GM18499 (cell line): ENCODE results near the gene FRMD1.

Experiments used
- ATAC-seq: cut with Tn5 transposase; IDR thresholded peaks from one replicate; pipeline ENCODE4 v1.9.1; 2021; ENCODE audit warnings: moderate number of reproducible peaks; ENCODE audit not compliant: insufficient read depth, unreplicated experiment

Gene FRMD1

GRCh38 chr6:168113226-168113625 is 34.2 kb upstream of the FRMD1 start:
- ATAC-seq = no peak

DNA sequence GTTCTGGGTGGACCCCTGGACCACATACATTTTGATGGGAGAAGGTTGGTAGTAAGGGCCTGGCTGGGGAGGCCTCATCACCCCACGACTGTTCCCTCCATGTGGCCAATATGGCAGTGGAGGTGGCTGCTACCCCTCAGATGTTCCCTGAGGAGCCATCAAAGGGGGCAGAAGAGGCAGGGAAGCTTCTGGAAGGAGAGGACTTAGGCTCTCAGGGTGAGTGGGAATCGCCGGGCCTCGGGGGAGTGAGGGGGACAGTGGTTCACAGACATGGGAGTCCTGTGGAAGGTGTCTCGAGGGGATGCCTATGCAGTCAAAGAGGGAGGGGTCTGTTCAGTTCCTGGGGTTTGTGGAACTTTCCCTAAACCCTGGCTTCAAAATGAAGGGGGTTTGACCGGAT is 32.9 kb upstream of the FRMD1 start:
- ATAC-seq = no peak

DNA sequence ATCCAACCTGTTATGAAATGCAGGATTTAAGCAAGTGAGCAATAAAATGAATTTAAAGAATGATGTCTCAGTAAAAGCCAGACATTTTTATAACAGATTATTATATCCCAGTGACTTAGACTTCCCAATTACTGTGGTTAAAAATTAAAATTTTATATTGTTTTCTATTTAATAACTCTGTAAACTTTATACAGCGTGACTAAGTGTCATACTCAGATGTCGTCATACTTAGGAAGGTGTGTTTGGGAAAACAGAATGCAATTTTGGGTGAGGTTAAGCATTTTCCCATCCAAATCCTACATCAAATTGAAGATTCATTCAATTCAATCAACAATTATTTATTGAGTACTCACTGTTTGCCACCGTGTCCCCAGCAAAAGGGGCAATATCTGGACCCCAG is 31.4 kb upstream of the FRMD1 start:
- ATAC-seq = no peak

DNA sequence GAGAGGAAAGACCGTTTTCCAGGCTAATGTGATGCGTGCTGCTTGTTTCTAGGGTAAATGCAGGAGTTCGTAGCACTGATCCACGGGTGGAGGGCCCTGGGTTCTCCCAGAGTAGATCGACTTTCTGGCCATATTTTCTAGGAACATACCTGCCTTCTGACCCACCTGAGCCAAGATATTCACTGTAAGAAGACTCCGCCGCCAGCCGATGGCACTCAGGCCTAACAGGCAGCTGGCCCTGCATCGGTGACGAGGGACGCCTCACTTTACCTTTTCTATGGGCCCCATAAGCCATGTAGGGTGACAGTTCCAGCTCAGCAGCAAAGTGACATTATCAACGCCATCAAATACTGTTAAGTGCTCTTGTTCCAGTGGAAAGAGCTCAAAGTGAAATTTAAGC is 30.2 kb upstream of the FRMD1 start:
- ATAC-seq = no peak

- ATAC-seq = no peak
These were observed 28.4 kb upstream of the FRMD1 start for GRCh38 chr6:168107191-168107983.

DNA sequence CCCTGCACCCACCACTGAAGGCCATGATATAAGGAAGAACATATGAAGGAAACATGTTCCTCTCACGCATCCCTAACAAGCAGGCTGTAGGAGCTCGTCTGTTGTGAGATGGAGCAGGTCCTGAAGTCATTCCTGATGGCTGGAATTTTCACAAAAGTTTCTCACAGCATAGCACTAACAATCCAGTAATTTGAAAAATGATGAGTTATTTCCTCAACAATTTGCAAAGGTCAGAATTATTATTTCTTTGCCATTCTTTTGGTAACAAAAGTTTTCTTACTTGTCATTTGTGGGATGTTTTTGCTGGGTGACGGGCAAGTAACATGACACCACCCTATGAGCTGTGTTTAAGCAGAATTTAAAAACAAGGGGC is 27.6 kb upstream of the FRMD1 start:
- no peak for ATAC-seq

GRCh38 chr6:168105813-168106632 is 27.0 kb upstream of the FRMD1 start:
- ATAC-seq = no peak

- ATAC-seq = no peak
These were observed 25.6 kb upstream of the FRMD1 start for GRCh38 chr6:168104636-168105035.

DNA sequence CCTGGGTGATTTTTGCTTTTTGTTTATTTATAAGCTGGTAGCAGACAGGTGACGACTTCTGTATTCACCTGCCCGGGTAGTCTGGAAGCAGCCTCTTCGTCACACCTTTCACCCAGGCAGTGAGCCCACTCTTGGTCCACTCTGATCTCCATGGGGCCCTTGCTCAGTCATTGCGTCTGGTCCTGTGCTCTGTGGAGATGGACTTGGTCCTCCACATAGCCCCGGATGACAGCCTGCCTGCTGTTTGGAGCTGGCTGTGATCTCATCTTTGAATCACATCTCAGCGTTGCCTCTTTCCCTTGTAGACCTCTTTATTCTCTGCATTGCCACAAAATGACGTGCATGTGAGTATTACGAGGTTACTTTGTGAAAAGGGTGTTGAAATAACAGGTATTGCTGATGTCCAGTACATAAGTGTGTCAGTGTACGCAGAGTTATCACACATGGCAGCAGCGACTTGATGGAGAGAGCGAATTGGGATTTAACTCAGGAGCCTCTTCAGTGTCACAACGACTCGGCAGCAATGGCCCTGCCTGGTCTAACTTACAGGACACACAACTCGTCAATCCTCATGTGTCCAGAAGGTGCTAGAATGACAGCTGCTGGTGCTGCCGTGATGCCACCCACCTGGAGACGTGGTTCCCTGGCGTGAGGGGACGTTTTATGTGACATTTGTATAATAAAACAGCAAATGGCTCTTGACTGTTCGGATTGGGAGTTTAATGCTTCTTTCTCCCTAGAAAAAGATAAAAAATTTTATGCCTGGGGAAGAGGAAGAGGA is 24.2 kb upstream of the FRMD1 start:
- no peak for ATAC-seq

- no peak for ATAC-seq
These were observed 23.4 kb upstream of the FRMD1 start for GRCh38 chr6:168102315-168102985.

- ATAC-seq = no peak
These were observed 22.7 kb upstream of the FRMD1 start for GRCh38 chr6:168101590-168102314.

DNA sequence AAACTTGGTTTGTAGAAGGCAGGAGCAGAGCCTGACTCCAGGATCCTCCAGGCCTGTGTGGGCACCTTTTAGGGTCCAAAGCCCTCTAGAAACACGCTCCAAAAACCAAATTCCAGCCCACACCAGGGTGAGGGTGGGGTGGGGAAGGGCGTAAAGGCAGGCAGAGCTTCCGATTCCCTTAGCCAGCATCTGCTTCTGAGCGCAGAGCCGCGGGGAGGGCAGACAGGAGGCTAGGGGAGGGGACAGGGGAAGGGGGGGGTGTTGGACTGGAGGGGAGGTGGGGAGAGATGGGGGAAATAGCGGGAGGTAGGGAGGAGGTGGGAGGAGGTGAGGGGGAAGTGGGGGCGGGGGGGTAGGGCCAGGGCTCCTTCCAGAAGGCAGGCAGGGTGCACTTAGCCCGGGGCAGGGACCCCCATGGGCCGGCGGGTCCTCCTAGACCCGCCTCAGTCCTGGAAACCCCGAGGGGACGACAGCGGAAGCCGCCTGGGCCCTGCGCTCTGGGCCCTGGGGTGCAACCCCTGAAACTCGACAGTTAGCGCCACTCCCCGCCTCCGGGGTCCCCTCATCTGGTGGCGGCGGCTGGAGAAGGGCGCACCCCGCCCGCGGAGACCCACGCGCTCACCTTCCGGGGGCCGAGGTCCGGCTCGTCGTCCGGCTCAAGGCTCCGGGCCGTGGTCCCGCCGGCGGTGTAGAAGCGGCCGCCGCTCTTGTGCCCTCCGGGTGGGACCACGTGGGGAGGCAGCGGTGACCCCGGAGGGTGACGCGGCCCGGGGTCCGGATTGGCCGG is 22.0 kb upstream of the FRMD1 start:
- no peak for ATAC-seq

DNA sequence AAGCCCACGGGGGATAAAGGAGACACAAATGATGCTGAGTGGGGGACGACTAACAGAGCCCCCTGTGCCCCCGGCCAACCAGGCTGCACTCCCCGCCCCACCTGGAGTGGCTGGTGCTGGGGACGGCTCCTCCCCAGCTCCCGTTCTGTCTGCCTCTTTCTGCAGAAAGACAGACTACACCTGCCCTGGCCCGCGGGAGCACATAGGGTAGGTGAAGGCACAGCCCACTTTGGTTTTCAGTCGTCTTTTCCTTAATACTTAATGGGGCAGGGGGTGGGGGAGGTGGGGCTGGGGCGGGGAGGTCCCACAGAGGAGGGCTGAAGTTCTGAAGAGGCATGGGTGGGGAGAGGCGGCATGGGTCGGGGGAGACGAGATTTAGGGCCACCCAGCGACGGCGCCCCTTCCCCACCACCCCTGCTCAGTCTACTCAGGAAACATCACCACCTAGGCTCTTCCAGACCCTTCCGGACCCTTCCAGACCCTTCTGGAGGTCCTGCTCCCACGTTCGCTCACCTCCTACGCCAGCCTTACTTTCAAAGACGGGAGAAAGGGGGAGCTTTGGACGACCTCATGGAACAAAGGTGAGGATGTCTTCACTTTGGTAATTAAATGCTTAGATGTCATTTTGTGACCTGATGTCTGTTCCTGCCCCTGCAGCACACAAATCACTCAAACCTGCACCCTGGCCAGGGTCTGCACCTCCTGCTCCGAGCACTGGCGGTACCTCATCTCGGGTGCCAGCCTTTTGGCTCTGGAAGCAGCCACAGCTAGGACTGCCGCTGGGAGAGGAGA is 21.2 kb upstream of the FRMD1 start:
- no peak for ATAC-seq

DNA sequence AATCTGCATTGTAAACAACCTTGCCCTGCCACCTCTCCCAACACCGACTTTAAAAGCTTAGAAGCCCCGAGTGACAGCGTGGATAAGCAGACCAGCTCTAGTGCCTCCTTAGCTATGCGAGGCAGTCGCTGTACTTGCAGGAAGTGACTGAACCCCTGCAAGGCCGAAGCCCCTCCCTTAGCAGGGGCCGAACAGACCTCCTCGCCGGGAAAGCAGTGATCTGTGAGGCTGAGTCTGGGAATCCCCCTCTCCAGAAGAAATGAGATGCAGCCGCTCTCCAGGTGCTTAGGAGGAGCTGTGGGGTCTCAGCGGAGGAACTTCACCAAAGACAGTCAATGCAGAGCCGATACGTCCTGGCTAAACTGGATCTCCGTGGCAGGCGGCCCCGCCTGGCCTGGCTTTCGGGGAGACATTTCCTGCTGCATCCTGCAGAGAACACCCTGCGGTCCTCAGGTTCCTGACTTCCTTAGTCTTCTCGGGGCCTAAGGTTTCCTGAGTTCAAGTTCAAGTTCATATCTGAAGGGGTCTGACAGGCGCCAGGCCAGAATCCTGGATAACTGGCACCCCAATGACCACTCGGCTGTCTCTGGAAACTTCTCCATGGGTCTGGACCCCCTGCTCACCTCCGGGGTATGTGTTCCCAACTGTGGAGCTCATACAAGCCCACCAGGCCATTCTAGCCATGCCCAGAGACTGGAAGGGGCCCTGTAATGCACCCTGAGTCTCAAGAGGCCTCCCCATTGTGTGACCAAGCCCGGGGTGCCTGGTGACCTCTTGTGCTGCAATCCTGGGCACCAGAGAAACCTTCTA is 20.4 kb upstream of the FRMD1 start:
- ATAC-seq = no peak

GRCh38 chr6:168098431-168098861 is 19.4 kb upstream of the FRMD1 start:
- no peak for ATAC-seq

DNA sequence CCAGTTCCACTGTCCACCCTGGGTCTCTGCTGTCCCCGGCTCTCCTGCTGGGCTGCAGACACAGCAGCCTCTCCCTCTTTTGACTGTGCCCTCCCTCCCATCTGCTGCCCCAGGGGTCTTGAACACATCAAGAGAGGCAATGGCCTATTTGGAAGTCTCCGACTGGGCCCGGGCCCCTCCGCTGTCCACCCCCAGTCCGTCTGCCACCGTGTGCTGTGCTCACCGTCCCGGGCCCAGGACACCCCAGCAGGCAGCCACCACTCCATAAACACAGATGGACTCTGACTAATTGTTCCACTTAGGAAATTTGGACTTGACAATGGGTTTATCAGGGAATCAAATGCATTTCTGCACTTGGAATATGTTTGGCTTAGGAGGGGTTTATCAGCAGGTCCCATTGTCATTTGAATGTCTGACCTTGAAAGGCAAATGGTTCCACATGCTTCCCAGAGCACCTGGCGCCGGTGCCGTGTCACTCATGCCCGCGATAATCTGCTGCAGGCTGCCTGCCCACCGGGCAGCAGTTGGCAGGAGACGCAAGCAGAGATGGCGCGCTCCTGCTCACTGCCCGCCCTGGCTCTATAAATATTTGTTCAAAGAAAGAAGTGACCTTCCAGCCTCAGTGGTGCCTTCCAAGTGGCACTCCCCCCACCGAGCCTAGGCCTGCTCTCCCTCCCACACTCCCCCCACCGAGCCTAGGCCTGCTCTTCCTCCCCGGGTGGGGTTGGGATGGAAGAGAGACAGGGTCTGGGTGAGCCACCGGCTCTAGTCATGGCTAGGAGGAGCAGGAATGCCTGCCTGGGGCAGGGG is 18.8 kb upstream of the FRMD1 start:
- ATAC-seq = no peak

GRCh38 chr6:168097221-168097620 is 18.2 kb upstream of the FRMD1 start:
- ATAC-seq = no peak
